ENCODE results near the gene HDAC4.

HDAC4 gene

GRCh38 chr2:239368321-239368720 lies 32.5 kb downstream of the HDAC4 start:
- DNase-seq, result no peak

GRCh38 chr2:239366740-239367139 lies 34.1 kb downstream of the HDAC4 start:
- no peak for DNase-seq

DNA sequence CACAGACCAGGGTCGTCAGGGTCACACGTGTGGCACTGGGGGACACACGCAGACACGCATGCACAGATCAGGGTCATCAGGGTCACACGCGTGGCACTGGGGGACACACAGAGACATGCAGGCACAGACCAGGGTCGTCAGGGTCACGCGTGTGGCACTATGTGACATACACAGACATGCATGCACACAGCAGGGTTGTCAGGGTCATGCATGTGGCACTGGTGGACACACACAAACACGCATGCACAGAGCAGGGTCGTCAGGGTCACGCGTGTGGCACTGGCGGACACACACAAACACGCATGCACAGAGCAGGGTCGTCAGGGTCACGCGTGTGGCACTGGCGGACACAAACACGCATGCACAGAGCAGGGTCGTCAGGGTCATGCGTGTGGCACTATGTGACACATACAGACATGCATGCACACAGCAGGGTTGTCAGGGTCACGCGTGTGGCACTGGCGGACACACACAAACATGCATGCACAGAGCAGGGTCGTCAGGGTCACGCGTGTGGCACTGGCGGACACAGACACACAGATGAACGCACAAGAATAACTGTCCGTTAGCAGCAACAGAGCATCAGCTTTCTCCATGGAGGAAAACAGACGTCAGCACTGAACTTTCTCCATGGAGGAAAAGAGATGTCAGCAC lies 34.9 kb downstream of the HDAC4 start:
- no peak for DNase-seq

DNA sequence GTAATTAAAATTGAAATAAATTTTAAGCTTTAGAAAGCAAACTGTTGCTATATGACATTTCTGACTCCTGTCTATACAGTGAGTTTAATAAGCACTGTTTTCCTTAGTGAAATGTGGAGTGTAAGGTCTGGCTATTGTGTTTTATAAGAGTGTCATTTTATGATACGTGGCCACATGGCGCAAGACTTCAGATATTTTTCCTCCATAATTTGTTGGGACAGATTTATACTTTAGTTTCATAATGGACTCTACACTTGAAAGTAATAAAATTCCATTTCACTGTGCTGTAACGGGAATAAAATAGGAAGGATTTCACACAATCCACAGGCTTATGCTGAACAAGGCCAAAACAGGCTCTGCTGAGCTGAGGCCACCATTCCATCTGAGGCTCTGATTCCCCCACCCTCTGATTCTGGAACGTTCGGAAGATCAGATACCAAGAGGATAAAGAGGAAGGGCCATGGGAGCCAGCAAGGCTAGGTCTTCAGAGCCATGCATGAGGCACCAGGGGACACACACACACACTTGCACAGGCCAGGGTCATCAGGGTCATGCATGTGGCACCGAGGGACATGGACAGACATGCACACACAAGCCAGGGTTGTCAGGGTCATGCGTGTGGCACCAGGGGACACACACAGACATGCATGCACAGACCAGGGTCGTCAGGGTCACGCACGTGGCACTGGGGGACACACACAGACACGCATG lies 35.6 kb downstream of the HDAC4 start:
- DNase-seq, result no peak

DNA sequence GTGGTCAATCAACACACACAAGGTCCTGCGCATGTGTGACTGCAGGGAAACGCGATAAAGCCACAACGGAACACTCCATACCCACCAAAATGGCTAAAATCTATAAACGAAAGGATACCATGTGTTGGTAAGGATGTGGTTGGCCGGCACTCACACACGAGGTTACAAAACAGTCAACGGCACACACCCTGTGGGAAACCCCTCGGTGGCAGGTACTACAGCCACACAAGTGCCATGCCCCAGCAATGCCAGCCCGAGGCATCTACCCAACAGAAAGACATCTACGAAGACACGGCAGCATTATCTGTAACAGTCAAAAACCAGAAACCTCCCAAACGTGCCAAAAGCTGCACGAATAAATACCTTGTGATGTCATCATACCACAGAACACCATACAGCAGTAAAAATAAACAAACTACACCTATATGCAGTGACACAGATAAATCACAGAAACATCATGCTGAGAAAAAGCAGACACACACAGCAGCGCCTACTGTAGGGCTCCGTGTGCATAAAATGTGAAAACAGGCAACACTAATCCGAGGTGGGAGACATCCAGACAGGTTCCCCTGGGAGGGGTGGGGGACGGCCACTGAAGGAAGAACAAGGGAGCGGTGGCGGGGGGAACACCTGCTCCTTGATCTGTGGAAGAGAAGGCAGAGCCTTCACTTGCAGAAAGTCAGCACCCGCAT lies 36.7 kb downstream of the HDAC4 start:
- no peak for DNase-seq

DNA sequence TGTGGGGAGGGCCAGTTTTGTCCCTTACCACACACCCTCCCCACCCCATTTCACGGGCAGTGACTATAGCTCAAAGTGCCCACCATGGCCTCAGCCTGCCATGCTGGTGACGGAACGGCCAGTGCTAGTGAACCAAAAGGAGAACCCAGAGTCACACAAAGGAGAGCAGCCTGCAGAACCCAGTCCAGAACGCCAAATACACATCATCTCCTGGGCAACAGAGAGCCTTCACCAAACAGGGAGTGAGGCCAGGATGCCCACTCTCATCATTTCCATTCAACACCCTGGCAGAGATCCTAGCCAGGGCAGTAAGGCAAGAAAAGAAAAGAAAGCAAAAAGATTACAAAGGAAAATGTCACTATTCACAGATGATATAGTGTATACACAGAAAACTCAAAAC lies 38.3 kb downstream of the HDAC4 start:
- no peak for DNase-seq

DNA sequence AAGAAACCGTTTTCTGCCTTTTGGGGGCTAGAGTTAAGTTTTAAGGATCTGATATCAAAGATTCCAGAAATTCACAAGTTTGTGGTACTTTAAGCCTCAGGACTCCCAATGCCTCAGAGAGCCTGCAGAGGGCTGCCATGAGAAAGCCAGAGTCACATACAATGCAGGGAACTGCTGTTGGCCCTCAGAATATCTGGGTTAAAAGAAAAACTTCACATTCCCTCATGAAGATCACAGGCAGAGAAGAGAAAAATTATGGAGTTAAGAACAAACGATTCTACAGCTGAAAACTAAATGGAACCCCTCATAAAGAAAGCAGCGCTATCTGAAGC lies 39.5 kb downstream of the HDAC4 start:
- no peak for DNase-seq

- no peak for DNase-seq
Observed at GRCh38 chr2:239360421-239361310, 40.2 kb downstream of the HDAC4 start.

DNA sequence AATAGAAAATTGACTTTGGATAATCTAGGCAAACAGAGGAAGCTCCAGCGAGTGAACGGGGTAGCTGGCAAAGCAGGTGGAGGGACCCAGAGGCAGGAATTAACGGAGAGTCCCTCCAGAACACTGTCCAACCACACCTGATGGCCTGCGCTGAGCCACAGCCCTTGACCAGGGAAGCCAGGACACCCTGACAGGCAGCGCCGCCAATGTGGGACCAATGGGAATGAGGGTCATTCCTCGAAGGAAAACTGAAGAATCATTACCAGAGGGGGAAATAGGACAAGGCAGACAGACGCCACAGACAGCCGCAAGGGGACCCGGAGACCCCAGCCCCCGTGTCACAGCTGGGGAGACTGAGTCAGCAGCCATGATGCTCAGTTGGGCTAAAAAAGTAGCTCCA lies 40.8 kb downstream of the HDAC4 start:
- DNase-seq, result no peak

DNA sequence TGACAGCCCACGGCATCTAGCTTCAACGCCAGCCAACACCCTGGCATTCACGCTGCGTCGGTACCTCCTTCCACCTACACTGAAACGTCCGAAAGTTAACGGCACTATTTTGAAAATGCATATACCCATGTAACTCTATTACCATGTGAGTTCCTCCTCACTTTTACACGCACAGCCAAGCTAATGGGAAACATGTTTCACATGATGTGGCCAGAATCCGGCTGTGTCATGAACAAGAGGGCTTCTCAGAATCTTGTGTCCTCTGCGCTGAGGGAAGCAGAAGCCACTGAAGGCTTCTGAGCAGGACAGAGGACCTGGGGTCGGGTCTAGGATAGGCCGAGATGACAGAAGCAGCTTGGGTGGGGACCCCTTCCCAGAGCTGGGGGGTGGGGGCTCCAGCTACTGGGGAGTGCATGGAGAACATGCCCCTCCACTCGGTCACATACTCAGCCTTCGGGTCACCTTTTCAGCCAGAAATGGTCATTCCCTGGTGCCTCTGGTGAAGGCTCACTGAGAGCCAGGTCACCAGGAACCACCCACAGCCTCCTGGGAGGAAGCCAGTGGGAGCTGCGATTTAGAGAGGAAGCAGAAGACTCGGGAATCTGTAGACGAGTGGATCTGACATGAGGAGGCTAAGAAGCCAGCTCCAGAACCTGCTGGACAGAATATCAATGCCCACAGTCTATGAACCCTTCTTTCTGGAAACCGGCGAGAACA lies 41.5 kb downstream of the HDAC4 start:
- no peak for DNase-seq

GRCh38 chr2:239358062-239358754 lies 42.6 kb downstream of the HDAC4 start:
- no peak for DNase-seq

GRCh38 chr2:239355724-239356123 lies 45.1 kb downstream of the HDAC4 start:
- no peak for DNase-seq

GRCh38 chr2:239355139-239355538 lies 45.7 kb downstream of the HDAC4 start:
- DNase-seq, result no peak

DNA sequence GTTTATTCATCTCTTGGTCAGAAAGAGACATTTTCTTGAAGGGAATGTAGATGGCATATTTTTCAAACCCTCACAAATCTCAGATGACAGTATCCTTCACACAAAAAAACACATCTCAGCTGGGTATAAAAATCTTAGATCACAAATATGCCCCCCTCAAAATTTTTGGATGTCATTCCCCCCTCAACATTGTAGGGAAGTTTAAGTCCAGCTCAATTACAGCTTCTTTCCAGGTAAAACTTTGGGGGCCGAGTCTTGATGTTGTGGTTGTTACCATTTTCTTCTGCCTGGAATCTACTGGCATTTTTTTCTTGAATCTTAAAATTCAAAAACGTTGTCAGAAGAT lies 46.1 kb downstream of the HDAC4 start:
- no peak for DNase-seq

DNA sequence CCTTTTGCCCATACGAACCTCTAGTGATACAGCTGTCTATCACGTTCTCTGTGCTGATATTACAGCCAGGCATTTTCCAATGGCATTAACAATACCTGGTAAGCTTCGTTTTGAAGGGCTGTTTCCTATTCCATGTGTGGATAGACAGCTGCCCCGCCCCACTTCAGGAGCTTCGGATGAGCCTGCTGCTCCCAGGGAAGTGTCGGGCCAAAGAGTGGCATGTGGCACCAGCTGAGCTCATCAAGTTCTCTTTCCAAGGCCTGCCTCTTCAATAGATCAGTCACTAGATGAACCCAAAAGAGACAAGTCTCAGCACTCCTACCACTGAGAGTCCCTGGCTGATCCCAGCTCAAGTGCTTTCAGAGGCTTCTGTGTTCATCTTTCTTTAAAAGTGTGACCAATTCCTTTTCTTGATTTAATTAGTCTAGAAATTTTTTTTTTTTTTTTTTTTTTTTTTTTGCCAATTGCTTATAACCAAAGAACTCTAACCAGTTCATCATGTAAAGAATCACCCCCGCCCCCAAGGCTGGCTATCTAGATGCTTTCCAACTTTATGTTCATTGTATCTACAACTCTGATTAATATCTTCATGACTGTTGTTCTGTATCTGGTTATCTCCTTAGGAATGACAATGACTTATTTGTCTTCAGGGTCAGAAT lies 46.6 kb downstream of the HDAC4 start:
- DNase-seq, result no peak

DNA sequence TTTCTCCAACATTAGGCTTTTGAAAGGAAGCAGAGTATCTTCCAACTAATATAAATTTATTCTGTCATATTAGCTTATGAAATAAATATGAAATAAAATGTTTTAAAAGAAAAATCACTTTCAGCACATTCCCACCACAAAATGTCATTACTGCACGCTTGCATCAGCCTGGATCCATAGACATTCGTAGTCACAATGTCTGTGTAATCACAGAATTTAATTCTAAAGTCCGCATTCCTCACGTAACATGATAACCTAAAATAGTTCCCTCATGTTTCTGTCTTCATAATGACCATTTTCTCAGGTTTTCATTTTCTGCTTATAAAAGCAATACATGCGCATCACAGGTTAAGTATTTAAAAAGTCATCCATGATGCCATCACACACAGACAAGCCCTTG lies 47.1 kb downstream of the HDAC4 start:
- DNase-seq, result no peak

GRCh38 chr2:239351687-239352086 lies 49.1 kb downstream of the HDAC4 start:
- DNase-seq, result no peak

- DNase-seq, result no peak
Observed at GRCh38 chr2:239349453-239350135, 51.2 kb downstream of the HDAC4 start.

DNA sequence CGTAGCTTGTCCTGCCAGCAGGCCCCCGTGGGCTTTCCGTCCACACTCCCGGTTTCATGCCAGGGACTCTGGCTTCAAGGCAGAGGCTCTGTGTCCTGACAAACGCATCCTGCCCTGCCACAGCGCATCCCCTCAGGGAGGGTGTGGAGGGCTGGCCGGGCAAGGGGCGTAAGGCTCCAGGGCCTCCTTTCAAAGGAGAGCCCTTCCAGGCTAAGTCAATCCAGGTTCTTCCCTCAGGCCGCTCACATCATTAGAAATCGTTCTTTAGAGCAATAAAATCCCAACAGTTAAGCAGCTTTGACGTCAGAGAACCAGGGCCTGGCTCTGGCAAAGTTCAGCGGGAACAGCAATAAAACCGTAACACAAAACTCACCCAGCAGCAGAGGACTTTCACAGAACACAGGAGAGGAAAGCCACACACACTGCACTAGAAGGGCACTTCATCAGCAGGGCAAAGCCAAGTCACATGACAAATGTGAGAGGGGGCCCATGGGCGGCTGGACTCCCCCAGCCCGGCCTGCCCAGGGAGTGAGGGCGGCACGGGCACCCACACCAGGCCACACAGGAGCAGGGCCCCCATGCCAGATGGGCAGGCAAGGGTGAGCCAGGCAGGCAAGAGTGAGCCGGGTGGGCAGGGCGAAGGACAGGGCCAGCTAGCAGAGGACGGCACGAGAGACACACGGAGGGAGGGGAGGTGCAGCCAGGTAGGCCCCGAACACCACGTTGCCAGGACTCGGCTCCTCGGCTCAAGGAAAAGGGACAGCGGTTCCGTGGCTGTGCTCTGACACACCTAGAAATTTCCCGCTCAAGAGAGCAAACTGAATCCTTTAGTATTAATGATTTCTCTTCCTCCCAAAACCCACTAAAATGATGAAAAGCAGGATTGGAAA lies 52.0 kb downstream of the HDAC4 start:
- no peak for DNase-seq

GRCh38 chr2:239346676-239347075 lies 54.1 kb downstream of the HDAC4 start:
- no peak for DNase-seq

All from amniotic stem cell (primary cell).